Measurements from ENCODE around the gene EHBP1.

EHBP1 gene

GRCh38 chr2:62789918-62790317 lies 84.4 kb downstream of the EHBP1 start:
- Histone ChIP-seq H3K9me3 (ENCODE audit: control insufficient read depth, low read length) (no peaks in the 10 kb centered on the region), H3K27me3 (replicated peaks; ENCODE audit: control insufficient read depth, insufficient read depth, low read length, poor library complexity, severe bottlenecking) (no peaks in the 10 kb centered on the region), H3K4me1 (ENCODE audit: control insufficient read depth, insufficient read depth, low read length, poor library complexity, severe bottlenecking) (no peaks in the 10 kb centered on the region), H3K4me3 (ENCODE audit: insufficient read depth, low read depth, low read length, poor library complexity, severe bottlenecking) (no peak overlapping the region), H3K36me3 (ENCODE audit: control insufficient read depth, insufficient read depth, low read length) (no peaks in the 10 kb centered on the region), H3K27ac (ENCODE audit: insufficient read depth, low read length, poor library complexity, severe bottlenecking) (no peak overlapping the region)
- no peak for DNase-seq

- Histone ChIP-seq H3K27ac (ENCODE audit: insufficient read depth, low read length, poor library complexity, severe bottlenecking) (no peak overlapping the region), H3K4me3 (ENCODE audit: insufficient read depth, low read depth, low read length, poor library complexity, severe bottlenecking) (no peak overlapping the region), H3K4me1 (ENCODE audit: control insufficient read depth, insufficient read depth, low read length, poor library complexity, severe bottlenecking) (no peaks in the 10 kb centered on the region)
These were observed 86.9 kb downstream of the EHBP1 start for GRCh38 chr2:62792408-62792807.

DNA sequence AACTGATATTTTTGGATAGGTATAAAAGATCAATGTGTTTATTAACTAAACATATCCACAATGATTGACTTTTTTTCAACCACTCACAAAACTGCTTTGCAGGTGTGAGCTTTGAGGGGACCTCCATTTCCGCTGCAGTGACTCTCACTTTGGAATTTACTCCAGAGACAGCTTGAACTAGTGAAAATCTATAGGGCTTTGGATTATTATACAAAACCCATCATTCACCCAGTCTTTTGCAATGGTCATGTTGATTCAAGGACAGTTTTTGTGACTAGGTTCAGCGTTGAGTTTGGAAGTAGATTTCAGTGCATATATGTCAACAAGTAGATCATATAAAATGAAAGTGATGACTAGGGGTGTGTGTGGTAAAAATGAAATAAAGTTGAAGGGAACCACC lies 87.7 kb downstream of the EHBP1 start:
- no peak for DNase-seq
- Histone ChIP-seq H3K27me3 (replicated peaks; ENCODE audit: control insufficient read depth, insufficient read depth, low read length, poor library complexity, severe bottlenecking) (no peaks in the 10 kb centered on the region), H3K9me3 (ENCODE audit: control insufficient read depth, low read length) (no peaks in the 10 kb centered on the region), H3K4me1 (ENCODE audit: control insufficient read depth, insufficient read depth, low read length, poor library complexity, severe bottlenecking) (no peaks in the 10 kb centered on the region), H3K36me3 (ENCODE audit: control insufficient read depth, insufficient read depth, low read length) (no peaks in the 10 kb centered on the region), H3K27ac (ENCODE audit: insufficient read depth, low read length, poor library complexity, severe bottlenecking) (no peak overlapping the region), H3K4me3 (ENCODE audit: insufficient read depth, low read depth, low read length, poor library complexity, severe bottlenecking) (no peak overlapping the region)

More at GRCh38 chr2:62792408-62792807, 86.9 kb downstream of the EHBP1 start:
- H3K9me3 ChIP-seq (ENCODE audit: control insufficient read depth, low read length): no peaks in the 10 kb centered on the region
- no peak for DNase-seq
- H3K27me3 ChIP-seq (replicated peaks; ENCODE audit: control insufficient read depth, insufficient read depth, low read length, poor library complexity, severe bottlenecking): no peaks in the 10 kb centered on the region
- no peaks in the 10 kb centered on the region for H3K36me3 ChIP-seq (ENCODE audit: control insufficient read depth, insufficient read depth, low read length)

DNA sequence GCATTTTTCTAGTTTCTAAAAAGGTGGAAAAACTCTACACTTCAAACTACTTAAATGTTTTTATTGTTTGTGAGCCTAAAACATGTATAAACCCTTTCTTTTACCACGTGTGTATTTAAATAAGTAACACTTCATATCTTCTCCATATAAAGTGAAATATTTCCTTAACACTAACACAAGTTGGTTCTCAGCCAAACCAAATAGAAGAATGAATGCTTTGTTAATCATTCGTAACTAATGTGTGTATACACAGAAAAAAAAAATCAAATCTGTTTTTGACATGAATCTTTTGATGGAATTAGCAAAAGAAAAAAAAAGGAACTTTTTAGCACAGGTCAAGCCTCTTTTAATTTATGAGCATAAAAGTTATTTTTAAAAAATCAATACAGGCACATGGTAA lies 89.3 kb downstream of the EHBP1 start:
- H3K36me3 ChIP-seq (ENCODE audit: control insufficient read depth, insufficient read depth, low read length): no peaks in the 10 kb centered on the region
- no peak overlapping the region for H3K4me3 ChIP-seq (ENCODE audit: insufficient read depth, low read depth, low read length, poor library complexity, severe bottlenecking)
- H3K9me3 ChIP-seq (ENCODE audit: control insufficient read depth, low read length): no peaks in the 10 kb centered on the region
- H3K4me1 ChIP-seq (ENCODE audit: control insufficient read depth, insufficient read depth, low read length, poor library complexity, severe bottlenecking): no peaks in the 10 kb centered on the region
- no peaks in the 10 kb centered on the region for H3K27me3 ChIP-seq (replicated peaks; ENCODE audit: control insufficient read depth, insufficient read depth, low read length, poor library complexity, severe bottlenecking)
- DNase-seq: no peak
- H3K27ac ChIP-seq (ENCODE audit: insufficient read depth, low read length, poor library complexity, severe bottlenecking): no peak overlapping the region

- Histone ChIP-seq H3K27me3 (replicated peaks; ENCODE audit: control insufficient read depth, insufficient read depth, low read length, poor library complexity, severe bottlenecking) (no peaks in the 10 kb centered on the region), H3K4me3 (ENCODE audit: insufficient read depth, low read depth, low read length, poor library complexity, severe bottlenecking) (no peak overlapping the region), H3K9me3 (ENCODE audit: control insufficient read depth, low read length) (no peaks in the 10 kb centered on the region), H3K36me3 (ENCODE audit: control insufficient read depth, insufficient read depth, low read length) (no peaks in the 10 kb centered on the region), H3K4me1 (ENCODE audit: control insufficient read depth, insufficient read depth, low read length, poor library complexity, severe bottlenecking) (no peaks in the 10 kb centered on the region), H3K27ac (ENCODE audit: insufficient read depth, low read length, poor library complexity, severe bottlenecking) (no peak overlapping the region)
- DNase-seq: no peak
These were observed 89.8 kb downstream of the EHBP1 start for GRCh38 chr2:62795341-62795740.

- H3K9me3 ChIP-seq (ENCODE audit: control insufficient read depth, low read length): no peaks in the 10 kb centered on the region
- no peaks in the 10 kb centered on the region for H3K4me1 ChIP-seq (ENCODE audit: control insufficient read depth, insufficient read depth, low read length, poor library complexity, severe bottlenecking)
- no peak overlapping the region for H3K27ac ChIP-seq (ENCODE audit: insufficient read depth, low read length, poor library complexity, severe bottlenecking)
- DNase-seq: no peak
- no peaks in the 10 kb centered on the region for H3K36me3 ChIP-seq (ENCODE audit: control insufficient read depth, insufficient read depth, low read length)
- no peak overlapping the region for H3K4me3 ChIP-seq (ENCODE audit: insufficient read depth, low read depth, low read length, poor library complexity, severe bottlenecking)
- no peaks in the 10 kb centered on the region for H3K27me3 ChIP-seq (replicated peaks; ENCODE audit: control insufficient read depth, insufficient read depth, low read length, poor library complexity, severe bottlenecking)
These were observed 91.6 kb downstream of the EHBP1 start for GRCh38 chr2:62797107-62797506.

DNA sequence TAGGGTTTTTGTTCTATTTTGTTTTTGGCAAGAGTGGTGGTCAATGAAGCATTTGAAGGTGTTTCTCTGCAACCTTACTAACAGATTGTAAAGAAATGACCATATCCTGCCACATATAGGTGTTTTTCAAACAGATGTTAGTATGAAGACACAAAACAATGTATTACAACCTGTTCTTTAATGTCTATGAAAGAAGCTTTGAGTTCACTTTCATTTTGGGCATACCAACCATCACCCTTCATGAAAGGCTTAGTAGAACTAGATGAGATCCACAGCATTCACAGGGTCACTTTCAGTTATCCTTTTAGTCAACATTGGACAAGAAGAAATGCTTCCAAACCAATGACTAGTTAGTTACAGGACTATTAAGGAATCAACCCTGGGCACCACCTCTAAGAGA lies 95.1 kb downstream of the EHBP1 start:
- Histone ChIP-seq H3K27ac (ENCODE audit: insufficient read depth, low read length, poor library complexity, severe bottlenecking) (no peak overlapping the region), H3K4me3 (ENCODE audit: insufficient read depth, low read depth, low read length, poor library complexity, severe bottlenecking) (no peak overlapping the region), H3K9me3 (ENCODE audit: control insufficient read depth, low read length) (no peaks in the 10 kb centered on the region), H3K36me3 (ENCODE audit: control insufficient read depth, insufficient read depth, low read length) (no peaks in the 10 kb centered on the region), H3K27me3 (replicated peaks; ENCODE audit: control insufficient read depth, insufficient read depth, low read length, poor library complexity, severe bottlenecking) (no peaks in the 10 kb centered on the region), H3K4me1 (ENCODE audit: control insufficient read depth, insufficient read depth, low read length, poor library complexity, severe bottlenecking) (no peaks in the 10 kb centered on the region)
- DNase-seq: no peak

- Histone ChIP-seq H3K27ac (ENCODE audit: insufficient read depth, low read length, poor library complexity, severe bottlenecking) (no peak overlapping the region), H3K36me3 (ENCODE audit: control insufficient read depth, insufficient read depth, low read length) (no peaks in the 10 kb centered on the region), H3K4me3 (ENCODE audit: insufficient read depth, low read depth, low read length, poor library complexity, severe bottlenecking) (no peak overlapping the region), H3K4me1 (ENCODE audit: control insufficient read depth, insufficient read depth, low read length, poor library complexity, severe bottlenecking) (no peaks in the 10 kb centered on the region), H3K27me3 (replicated peaks; ENCODE audit: control insufficient read depth, insufficient read depth, low read length, poor library complexity, severe bottlenecking) (no peaks in the 10 kb centered on the region), H3K9me3 (ENCODE audit: control insufficient read depth, low read length) (no peaks in the 10 kb centered on the region)
- no peak for DNase-seq
These were observed 95.6 kb downstream of the EHBP1 start for GRCh38 chr2:62801110-62801509.

DNA sequence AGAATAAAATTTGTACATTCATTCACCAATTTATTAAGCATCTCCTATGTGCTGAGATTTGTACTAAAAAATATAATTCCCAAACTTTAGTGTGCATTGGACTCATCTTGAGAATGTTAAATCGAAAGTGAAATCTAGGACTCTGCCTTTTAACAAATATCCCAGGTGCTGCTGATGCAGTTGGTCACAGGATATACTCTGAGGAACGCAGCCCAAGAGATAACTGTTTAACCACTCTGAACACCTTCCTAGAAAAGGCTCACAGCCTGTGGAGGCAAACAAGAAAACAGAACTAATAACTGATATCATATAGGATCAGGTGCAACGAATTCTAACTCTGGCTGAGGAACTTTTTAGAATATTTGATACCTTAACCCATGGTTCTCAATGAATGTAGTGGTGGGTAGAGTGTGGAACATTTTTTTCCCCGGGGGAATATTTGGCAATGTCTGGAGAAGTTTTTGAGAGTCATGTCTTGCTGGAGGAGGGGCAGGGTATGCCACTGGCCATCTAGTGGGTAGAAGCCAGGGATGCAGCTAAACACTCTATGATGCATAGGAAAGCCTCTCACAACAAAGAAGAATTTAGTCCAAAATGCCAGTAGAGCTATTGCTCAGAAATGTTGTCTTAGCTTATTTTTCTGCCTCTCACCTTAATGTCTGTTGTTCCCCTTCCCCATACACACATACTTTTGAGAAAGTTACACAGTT lies 96.5 kb downstream of the EHBP1 start:
- Histone ChIP-seq H3K27me3 (replicated peaks; ENCODE audit: control insufficient read depth, insufficient read depth, low read length, poor library complexity, severe bottlenecking) (no peaks in the 10 kb centered on the region), H3K9me3 (ENCODE audit: control insufficient read depth, low read length) (no peaks in the 10 kb centered on the region), H3K36me3 (ENCODE audit: control insufficient read depth, insufficient read depth, low read length) (no peaks in the 10 kb centered on the region), H3K4me3 (ENCODE audit: insufficient read depth, low read depth, low read length, poor library complexity, severe bottlenecking) (no peak overlapping the region), H3K4me1 (ENCODE audit: control insufficient read depth, insufficient read depth, low read length, poor library complexity, severe bottlenecking) (no peaks in the 10 kb centered on the region), H3K27ac (ENCODE audit: insufficient read depth, low read length, poor library complexity, severe bottlenecking) (no peak overlapping the region)
- DNase-seq: no peak

- DNase-seq: no peak
- no peaks in the 10 kb centered on the region for H3K4me1 ChIP-seq (ENCODE audit: control insufficient read depth, insufficient read depth, low read length, poor library complexity, severe bottlenecking)
These were observed 98.4 kb downstream of the EHBP1 start for GRCh38 chr2:62803961-62804360.

More at GRCh38 chr2:62803961-62804360, 98.4 kb downstream of the EHBP1 start:
- no peak overlapping the region for H3K4me3 ChIP-seq (ENCODE audit: insufficient read depth, low read depth, low read length, poor library complexity, severe bottlenecking)
- H3K9me3 ChIP-seq (ENCODE audit: control insufficient read depth, low read length): no peaks in the 10 kb centered on the region
- no peaks in the 10 kb centered on the region for H3K27me3 ChIP-seq (replicated peaks; ENCODE audit: control insufficient read depth, insufficient read depth, low read length, poor library complexity, severe bottlenecking)
- H3K36me3 ChIP-seq (ENCODE audit: control insufficient read depth, insufficient read depth, low read length): no peaks in the 10 kb centered on the region
- no peak overlapping the region for H3K27ac ChIP-seq (ENCODE audit: insufficient read depth, low read length, poor library complexity, severe bottlenecking)

Data from effector memory CD4-positive, alpha-beta T cell (primary cell).